WTC11 (cell line): Measurements from ENCODE around the gene BRD4.

Experiments used
- CTCF ChIP-seq: fragments of 200-600 bp; IDR thresholded peaks from 2 replicates; pipeline ENCODE4 v1.8.0; 2022; ENCODE audit warnings: antibody characterized with exemption
- E2F1 ChIP-seq: sonication (generic); formaldehyde crosslinking; IDR thresholded peaks from 2 replicates; pipeline ENCODE4 v1.8.0; 2022; ENCODE audit warnings: mild to moderate bottlenecking, missing genetic modification reagents
- FOXP1 ChIP-seq: sonication (generic); formaldehyde crosslinking; IDR thresholded peaks from 2 replicates; pipeline ENCODE4 v1.8.0; 2022; ENCODE audit warnings: missing genetic modification reagents, mild to moderate bottlenecking, moderate library complexity, borderline replicate concordance
- MAX ChIP-seq: sonication (generic); formaldehyde crosslinking; IDR thresholded peaks from 2 replicates; pipeline ENCODE4 v1.8.0; 2022; ENCODE audit warnings: mild to moderate bottlenecking, missing genetic modification reagents
- ZNF232 ChIP-seq: sonication (generic); formaldehyde crosslinking; IDR thresholded peaks from 2 replicates; pipeline ENCODE4 v1.8.0; 2022; ENCODE audit warnings: mild to moderate bottlenecking, missing genetic modification reagents

- TF ChIP-seq CTCF (no peak), FOXP1 (CRISPR knock-in tag) (no peak), E2F1 (no peak), ZNF232 (no peak), MAX (CRISPR knock-in tag) (no peak)
Measured at GRCh38 chr19:15368051-15368632, 35.8 kb upstream of the BRD4 start.
